Smooth muscle cell (in vitro differentiated cells): ENCODE data around the gene STKLD1. TPM values are rescaled to one million over a fixed set of nuclear protein-coding genes. Genes with fewer than 3 reads are reported as not detected.
"Not testable (repeated sequence)": the region's sequence is repeated elsewhere in the genome, so short reads cannot be mapped to it uniquely, and the experiment has no call there.

Experiments
- DNase-seq: peaks from one replicate; lab custom pipeline; 2025; ENCODE audit not compliant: unreplicated experiment; lab: John Stamatoyannopoulos, UW
- H2AFZ ChIP-seq: fragments of 200-600 bp; sonication (generic); 2 replicates; pipeline ENCODE4 v1.6.0; 2016; ENCODE audit warnings: antibody characterized with exemption, low read depth, mild to moderate bottlenecking
- H3F3A ChIP-seq: fragments of 200-600 bp; sonication (generic); 2 replicates; pipeline ENCODE4 v1.6.0; 2017; ENCODE audit warnings: antibody characterized with exemption, low read depth
- H3K27ac ChIP-seq: fragments of 200-600 bp; sonication (generic); 2 replicates; pipeline ENCODE4 v1.5.1; 2016; ENCODE audit warnings: low read depth, mild to moderate bottlenecking
- H3K27me3 ChIP-seq: fragments of 200-600 bp; sonication (generic); 2 replicates; pipeline ENCODE4 v1.6.1; 2016; ENCODE audit warnings: low read depth, mild to moderate bottlenecking
- H3K36me3 ChIP-seq: fragments of 200-600 bp; sonication (generic); 2 replicates; pipeline ENCODE4 v1.5.1; 2016; ENCODE audit warnings: low read depth
- H3K4me1 ChIP-seq: fragments of 200-600 bp; sonication (generic); 2 replicates; pipeline ENCODE4 v1.5.1; 2016; ENCODE audit warnings: low read depth
- H3K4me2 ChIP-seq: fragments of 200-600 bp; sonication (generic); 2 replicates; pipeline ENCODE4 v1.6.0; 2016; ENCODE audit warnings: mild to moderate bottlenecking
- H3K4me3 ChIP-seq: fragments of 200-600 bp; sonication (generic); 2 replicates; pipeline ENCODE4 v1.5.1; 2016; ENCODE audit warnings: mild to moderate bottlenecking
- H3K79me2 ChIP-seq: fragments of 200-600 bp; sonication (generic); 2 replicates; pipeline ENCODE4 v1.6.0; 2016; ENCODE audit warnings: low read depth, mild to moderate bottlenecking
- H3K9ac ChIP-seq: fragments of 200-600 bp; sonication (generic); 2 replicates; pipeline ENCODE4 v1.6.0; 2016; ENCODE audit warnings: low read depth
- H3K9me3 ChIP-seq: fragments of 200-600 bp; sonication (generic); replicated peaks from 2 replicates; pipeline ENCODE4 v1.5.1; 2016; ENCODE audit warnings: low read depth
- H4K20me1 ChIP-seq: fragments of 200-600 bp; sonication (generic); 2 replicates; pipeline ENCODE4 v1.6.0; 2016; ENCODE audit warnings: low read depth
- CTCF ChIP-seq: fragments of 200-600 bp; sonication (generic); IDR thresholded peaks from 2 replicates; pipeline ENCODE4 v1.5.1; 2017; ENCODE audit warnings: borderline replicate concordance, mild to moderate bottlenecking, antibody characterized with exemption; ENCODE audit not compliant: insufficient read depth, poor library complexity, severe bottlenecking
- WGBS: methylation state at CpG from one replicate; pipeline ENCODE4 v1.1.7; 2016; ENCODE audit warnings: low lambda C conversion rate; 5-methylcytosine and 5-hydroxymethylcytosine counted together
- polyA plus RNA-seq: library from polyadenylated mRNA; unstranded; fragments of >200 nt; fragmentation: Nextera tagmentation; extraction: Ambion mirVana; gene quantifications from 2 replicates; pipeline ENCODE4 v1.2.1, GENCODE V29; 2016
- total RNA-seq: library from RNA; depleted of rRNA; stranded (reverse); fragments of >200 nt; gene quantifications from 2 replicates; pipeline ENCODE4 v1.2.3, GENCODE V29; 2014

Gene STKLD1
- total and polyA plus RNA-seq, 2 experiments from 2014 or later, result 0.90 to 2.7 TPM

GRCh38 chr9:133389562-133389961 is 13.4 kb downstream of the STKLD1 start:
- no peaks in the 10 kb centered on the region for H3F3A ChIP-seq
- no peak overlapping the region for H3K4me3 ChIP-seq
- H3K27ac ChIP-seq, result no peak overlapping the region
- no peaks in the 10 kb centered on the region for H4K20me1 ChIP-seq
- no peaks in the 10 kb centered on the region for H3K36me3 ChIP-seq
- no peaks in the 10 kb centered on the region for H3K27me3 ChIP-seq
- H3K79me2 ChIP-seq, result no peaks in the 10 kb centered on the region
- no peak overlapping the region for H3K9ac ChIP-seq
- no peak overlapping the region for H3K4me2 ChIP-seq
- no peak for DNase-seq
- no peak for TF ChIP-seq CTCF
- H2AFZ ChIP-seq, result no peak overlapping the region
- no peaks in the 10 kb centered on the region for H3K4me1 ChIP-seq
- H3K9me3 ChIP-seq, result no peaks in the 10 kb centered on the region
- WGBS, result 94% methylated on average over 13 of the region's 13 CpGs

- WGBS, result 93% methylated on average over 7 of the region's 7 CpGs
- no peak for DNase-seq
- Histone ChIP-seq H3K79me2 (no peaks in the 10 kb centered on the region), H3F3A (no peaks in the 10 kb centered on the region), H3K4me2 (no peak overlapping the region), H3K27ac (no peak overlapping the region), H3K4me3 (no peak overlapping the region), H4K20me1 (no peaks in the 10 kb centered on the region), H3K9ac (no peak overlapping the region), H3K9me3 (no peaks in the 10 kb centered on the region), H2AFZ (no peak overlapping the region), H3K27me3 (no peaks in the 10 kb centered on the region), H3K4me1 (no peaks in the 10 kb centered on the region), H3K36me3 (no peaks in the 10 kb centered on the region)
- no peak for TF ChIP-seq CTCF
These were observed 14.5 kb downstream of the STKLD1 start for GRCh38 chr9:133390713-133391112.

DNA sequence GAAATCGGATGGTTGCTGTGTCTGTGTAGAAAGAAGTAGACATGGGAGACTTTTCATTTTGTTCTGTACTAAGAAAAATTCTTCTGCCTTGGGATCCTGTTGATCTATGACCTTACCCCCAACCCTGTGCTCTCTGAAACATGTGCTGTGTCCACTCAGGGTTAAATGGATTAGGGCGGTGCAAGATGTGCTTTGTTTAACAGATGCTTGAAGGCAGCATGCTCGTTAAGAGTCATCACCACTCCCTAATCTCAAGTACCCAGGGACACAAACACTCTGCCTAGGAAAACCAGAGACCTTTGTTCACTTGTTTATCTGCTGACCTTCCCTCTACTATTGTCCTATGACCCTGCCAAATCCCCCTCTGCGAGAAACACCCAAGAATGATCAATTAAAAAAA is 15.3 kb downstream of the STKLD1 start:
- not testable (repeated sequence) for H3K9me3 ChIP-seq, H3K4me1 ChIP-seq, H2AFZ ChIP-seq, H3K27me3 ChIP-seq, H3K79me2 ChIP-seq, H4K20me1 ChIP-seq, H3K9ac ChIP-seq, H3K4me2 ChIP-seq, H3K27ac ChIP-seq, H3F3A ChIP-seq, DNase-seq, H3K4me3 ChIP-seq, H3K36me3 ChIP-seq
- 72% methylated on average over 3 of the region's 4 CpGs for WGBS

GRCh38 chr9:133392308-133392707 is 16.1 kb downstream of the STKLD1 start:
- not testable (repeated sequence) for H3K79me2 ChIP-seq, H3F3A ChIP-seq, H3K36me3 ChIP-seq, H3K4me2 ChIP-seq, H3K27ac ChIP-seq, H2AFZ ChIP-seq, H3K4me3 ChIP-seq, H3K9me3 ChIP-seq, DNase-seq, H3K27me3 ChIP-seq, H3K4me1 ChIP-seq, H4K20me1 ChIP-seq, H3K9ac ChIP-seq
- 95% methylated on average over 3 of the region's 3 CpGs for WGBS

DNA sequence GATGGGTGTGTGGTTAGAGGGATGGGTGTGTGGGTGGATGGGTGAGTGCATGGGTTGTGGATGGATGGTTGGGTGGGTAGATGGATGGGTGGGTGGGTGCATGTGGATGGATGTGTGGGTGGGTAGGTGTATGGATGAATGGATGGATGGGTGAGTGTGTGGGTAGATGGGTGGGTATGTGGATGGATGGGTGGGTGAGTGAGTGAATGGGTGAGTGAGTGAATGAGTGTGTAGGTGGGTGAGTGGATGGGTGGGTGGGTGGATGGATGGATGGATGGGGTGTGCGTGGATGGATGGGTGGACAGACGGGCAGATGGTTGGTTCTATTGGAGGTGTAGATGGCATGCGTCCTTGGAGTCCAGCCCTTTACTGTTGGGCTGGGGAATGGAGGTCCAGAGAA is 17.2 kb downstream of the STKLD1 start:
- H3K9ac ChIP-seq, result no peak overlapping the region
- no peaks in the 10 kb centered on the region for H4K20me1 ChIP-seq
- H3F3A ChIP-seq, result no peaks in the 10 kb centered on the region
- no peaks in the 10 kb centered on the region for H3K79me2 ChIP-seq
- H3K27ac ChIP-seq, result no peak overlapping the region
- H2AFZ ChIP-seq, result no peak overlapping the region
- no peaks in the 10 kb centered on the region for H3K27me3 ChIP-seq
- H3K36me3 ChIP-seq, result no peaks in the 10 kb centered on the region
- H3K4me1 ChIP-seq, result no peaks in the 10 kb centered on the region
- H3K4me3 ChIP-seq, result no peak overlapping the region
- TF ChIP-seq CTCF, result no peak
- H3K4me2 ChIP-seq, result no peak overlapping the region
- H3K9me3 ChIP-seq, result no peaks in the 10 kb centered on the region
- DNase-seq, result no peak
- 100% methylated on average over 1 of the region's 3 CpGs for WGBS
